Body of pancreas (tissue), 4 donors: ENCODE results near the gene EGFL7.
A peak's percentile ranks its signal among the peaks of the same experiment; 100 is the strongest.

Source experiments
- CTCF ChIP-seq, 7 experiments: fragments of 450-650 bp in 4 of 7; fragments of 200-600 bp in 3 of 7; sonication (generic) in 3 of 7; IDR thresholded peaks; one replicate each; pipeline ENCODE4 v1.5.1; 2016 to 2019; ENCODE audit warnings: antibody characterized with exemption in 7 of 7
- POLR2A ChIP-seq, 3 donors: fragments of 450-650 bp; IDR thresholded peaks; one replicate each; pipeline ENCODE4 v1.6.1; 2016; ENCODE audit warnings: antibody characterized with exemption in 3 of 3, mild to moderate bottlenecking in 2 of 3

GRCh38 chr9:136679431-136679941 is 16.8 kb downstream of the EGFL7 start:
- TF ChIP-seq CTCF (IDR thresholded peaks at IDR 0.05) (no peak), POLR2A (IDR thresholded peaks at IDR 0.05) (peak in 1 of 3 donors; percentile 33)
